ENCODE measurements around the gene PLXNA3.

Gene PLXNA3

DNA sequence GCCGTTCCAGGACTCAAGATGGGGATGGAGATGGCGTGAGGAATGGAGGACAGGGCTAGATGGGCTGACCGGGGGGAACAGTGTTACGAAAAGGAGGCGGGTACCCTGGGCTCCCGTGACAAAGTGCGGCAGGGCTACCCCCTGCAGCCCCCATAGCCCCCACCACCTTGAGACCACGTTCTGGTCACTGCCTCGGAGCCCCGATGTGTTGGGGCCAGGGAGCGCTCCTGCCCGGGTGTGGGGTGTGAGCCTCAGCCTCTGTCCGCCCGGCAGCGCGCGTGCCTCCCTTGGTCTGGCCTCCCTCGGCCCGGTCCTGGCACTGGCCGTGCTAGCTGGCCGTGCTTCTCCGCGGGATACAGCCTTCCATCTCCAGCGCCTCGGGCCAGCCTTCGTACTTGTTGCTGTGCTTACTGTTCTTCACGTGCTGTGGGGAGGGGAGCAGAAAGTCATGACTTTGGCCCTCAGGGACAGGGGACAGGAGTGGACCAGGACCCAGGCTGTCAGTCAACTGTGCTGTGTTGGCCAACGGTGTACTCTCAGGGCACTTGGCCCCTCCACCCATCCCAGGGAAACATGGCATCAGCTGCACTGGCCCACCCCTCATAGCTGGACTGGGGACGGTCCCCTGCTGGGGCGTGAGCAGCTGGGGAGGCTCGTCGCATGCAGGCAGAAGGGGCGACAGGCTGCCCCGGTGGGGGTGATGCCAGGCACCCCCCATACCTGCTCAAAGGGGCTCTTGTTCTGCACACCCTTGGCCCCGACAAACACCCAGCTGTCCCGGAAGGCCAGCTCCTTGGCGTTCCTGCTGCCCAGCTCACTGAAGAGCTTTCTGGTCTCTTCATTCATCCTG, 48.6 kb downstream of the PLXNA3 start:
- DNase-seq, result no peak

- no peak for DNase-seq
These were observed 49.7 kb downstream of the PLXNA3 start for GRCh38 chrX:154507673-154508383.

GRCh38 chrX:154508384-154508745, 50.3 kb downstream of the PLXNA3 start:
- no peak for DNase-seq

GRCh38 chrX:154509455-154509854, 51.4 kb downstream of the PLXNA3 start:
- no peak for DNase-seq

DNA sequence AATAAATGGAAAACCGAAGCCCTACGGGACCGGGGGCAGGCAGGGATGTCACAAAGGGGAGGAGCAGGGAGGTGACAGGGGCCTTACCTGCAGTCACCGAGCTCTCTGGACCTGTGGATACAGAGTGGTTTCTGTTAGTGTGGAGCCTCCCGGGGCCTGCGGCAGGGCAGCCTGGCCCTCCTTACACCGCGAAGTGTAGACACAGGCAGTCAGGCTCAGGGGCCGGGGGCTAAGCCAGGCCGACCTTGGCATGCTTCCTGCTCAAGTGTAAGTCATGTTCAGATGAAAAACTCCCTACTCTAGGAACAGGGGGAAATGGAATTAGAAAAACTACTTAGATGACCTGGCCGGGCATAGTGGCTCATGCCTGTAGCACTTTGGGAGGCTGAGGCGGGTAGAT, 53.7 kb downstream of the PLXNA3 start:
- DNase-seq, result no peak

DNA sequence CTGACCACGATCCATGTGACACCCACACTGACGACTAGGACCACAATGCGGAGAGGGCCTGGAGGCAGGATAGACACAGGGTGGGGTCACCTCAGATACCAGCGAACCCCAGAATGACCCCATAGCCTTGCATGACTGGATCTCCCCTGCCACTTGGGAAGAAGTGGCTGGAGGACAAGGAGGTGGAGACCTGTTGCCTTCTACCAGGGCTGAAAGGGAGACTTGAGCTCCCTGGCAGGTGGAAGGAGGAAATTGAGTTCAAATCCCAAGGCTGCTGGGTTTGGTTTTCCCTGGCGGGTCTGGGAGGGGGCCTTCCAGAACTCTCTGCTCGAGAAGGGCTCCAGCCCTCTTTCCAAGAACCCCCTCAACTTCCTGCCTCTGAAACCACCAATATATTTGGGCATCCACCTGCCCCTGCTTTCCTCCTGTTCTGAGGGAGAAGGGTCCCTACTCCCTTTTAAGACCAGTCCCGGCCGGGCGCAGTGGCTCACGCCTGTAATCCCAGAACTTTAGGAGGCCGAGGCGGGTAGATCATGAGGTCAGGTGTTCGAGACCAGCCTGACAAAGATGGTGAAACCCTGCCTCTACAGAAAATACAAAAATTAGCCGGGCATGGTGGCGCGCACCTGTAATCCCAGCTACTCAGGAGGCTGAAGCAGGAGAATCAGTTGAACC, 54.9 kb downstream of the PLXNA3 start:
- DNase-seq, result no peak

GRCh38 chrX:154513716-154514115, 55.6 kb downstream of the PLXNA3 start:
- DNase-seq, result no peak

- DNase-seq, result peak; percentile 11
These were observed 57.2 kb downstream of the PLXNA3 start for GRCh38 chrX:154515090-154515965.

- DNase-seq, result peak; percentile 90
These were observed 58.0 kb downstream of the PLXNA3 start, which contains the start of gene FAM3A for GRCh38 chrX:154515966-154516655. TSS of gene FAM3A (minus strand) at chrX:154516232. CDS start at chrX:154515772, 460 bp downstream.

GRCh38 chrX:154516656-154517100, 58.6 kb downstream of the PLXNA3 start:
- DNase-seq, result no peak

DNA sequence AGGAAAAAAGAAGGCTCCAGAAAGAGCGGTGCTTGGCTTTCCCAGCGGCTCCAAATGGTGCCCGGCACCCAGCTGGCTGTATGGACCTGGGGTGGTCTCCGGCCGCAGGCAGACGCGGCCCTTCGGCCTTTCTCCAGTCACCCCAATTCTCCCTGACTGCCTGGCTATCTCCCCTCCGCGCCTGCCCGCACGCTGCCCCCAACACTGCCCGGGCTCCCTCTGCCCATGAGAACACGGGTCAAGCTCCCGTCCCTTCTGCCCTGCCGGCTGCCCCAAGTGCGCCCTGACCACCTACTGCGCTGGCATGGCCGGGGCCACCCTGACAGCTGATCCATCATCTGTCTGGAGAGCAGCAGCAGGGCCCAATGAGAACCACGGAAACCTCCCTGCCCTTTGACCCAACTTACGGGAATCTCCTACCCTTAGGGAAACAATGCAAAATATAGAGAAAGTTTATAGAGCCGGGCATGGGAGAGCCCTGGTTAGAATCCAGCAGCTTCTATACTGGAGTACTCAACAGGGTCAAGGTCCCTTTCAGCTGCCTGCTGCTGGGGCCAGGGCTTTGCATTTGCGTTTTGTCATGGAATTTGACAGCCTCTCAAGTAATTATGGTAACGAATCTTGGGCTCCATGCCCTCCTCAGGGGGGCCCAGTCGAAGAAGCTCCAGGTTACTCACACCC, 59.2 kb downstream of the PLXNA3 start:
- DNase-seq, result no peak

DNA sequence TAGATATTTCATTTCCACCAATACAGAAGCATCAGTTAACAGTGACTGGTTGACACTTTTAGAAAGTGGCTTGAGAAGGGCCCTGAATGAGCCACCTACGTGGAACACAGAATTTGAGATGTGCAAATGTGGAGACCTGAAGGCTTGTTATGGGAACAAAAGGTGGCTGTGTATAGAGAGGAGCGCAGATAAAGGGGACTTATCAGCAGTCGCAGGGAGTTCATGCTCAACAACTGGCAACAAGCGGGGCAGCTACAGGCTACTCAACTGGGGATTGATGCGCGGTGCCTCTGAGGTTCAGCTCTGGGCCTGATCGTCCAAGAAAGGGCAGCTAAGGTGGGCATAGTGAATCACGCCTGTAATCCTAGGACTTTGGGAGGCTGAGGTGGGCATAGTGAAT, 61.3 kb downstream of the PLXNA3 start:
- no peak for DNase-seq

GRCh38 chrX:154525606-154526490, 67.8 kb downstream of the PLXNA3 start:
- no peak for DNase-seq

GRCh38 chrX:154526901-154527675, 69.0 kb downstream of the PLXNA3 start:
- peak; percentile 74 for DNase-seq
